H1 (cell line): Measurements from ENCODE around the gene TRIM31. TPM values are rescaled to one million over a fixed set of nuclear protein-coding genes. Genes with fewer than 3 reads are reported as not detected.
A peak's percentile ranks its signal among the peaks of the same experiment; 100 is the strongest.

ENCODE experiments used
- CTCF ChIA-PET: fragments of 300-600 bp; sonication (Branson Sonifier 250); formaldehyde crosslinking; loops from one replicate; lab custom pipeline; 2021; ENCODE audit not compliant: partially characterized antibody; lab: Charles Lee
- POLR2A ChIA-PET: fragments of 300-600 bp; sonication (Branson Sonifier 250); formaldehyde crosslinking; loops from one replicate; lab custom pipeline; 2021; ENCODE audit warnings: inconsistent platforms; ENCODE audit not compliant: partially characterized antibody; lab: Charles Lee
- DNase-seq, 2 experiments: peaks; one replicate each; pipeline versions ENCODE4 v3.0.0 to v3.0.0-alpha.2; 2010 to 2022; ENCODE audit warnings: low spot score in 2 of 2, low read depth in 1 of 2, mixed read lengths in 1 of 2
- FAIRE-seq: peaks from 2 replicates; lab custom pipeline; 2011; peaks lifted over from hg19 to GRCh38; lab: Jason Lieb, UNC
- H2AFZ ChIP-seq: 2 replicates; pipeline ENCODE4 v1.8.1; 2012; ENCODE audit warnings: low read length, inconsistent platforms
- H2AK5ac ChIP-seq: 2 replicates; pipeline ENCODE4 v1.6.1; 2013; ENCODE audit warnings: low read depth, low read length
- H2BK120ac ChIP-seq: replicated peaks from 2 replicates; pipeline ENCODE3; 2013; ENCODE audit warnings: low read depth, low read length, inconsistent platforms
- H2BK12ac ChIP-seq: 2 replicates; pipeline ENCODE4 v1.6.1; 2013; ENCODE audit warnings: low read depth, low read length
- H2BK15ac ChIP-seq: 2 replicates; pipeline ENCODE4 v1.6.1; 2013; ENCODE audit warnings: low read length
- H2BK20ac ChIP-seq: 2 replicates; pipeline ENCODE4 v1.6.1; 2013; ENCODE audit warnings: low read length
- H2BK5ac ChIP-seq: 2 replicates; pipeline ENCODE4 v1.6.1; 2013; ENCODE audit warnings: low read depth, low read length
- H3K14ac ChIP-seq: 2 replicates; pipeline ENCODE4 v1.6.1; 2013; ENCODE audit warnings: inconsistent platforms; ENCODE audit not compliant: insufficient read length
- H3K18ac ChIP-seq: 2 replicates; pipeline ENCODE4 v1.6.1; 2013; ENCODE audit warnings: low read length; ENCODE audit errors: extremely low read depth
- H3K23ac ChIP-seq: 2 replicates; pipeline ENCODE4 v1.6.1; 2013; ENCODE audit warnings: inconsistent platforms; ENCODE audit not compliant: insufficient read length
- H3K23me2 ChIP-seq: 2 replicates; pipeline ENCODE4 v1.6.1; 2013; ENCODE audit warnings: low read depth, low read length
- H3K27ac ChIP-seq: 2 replicates; pipeline ENCODE4 v1.6.1; 2011; ENCODE audit warnings: low read depth, low read length, inconsistent platforms
- H3K27me3 ChIP-seq, 4 experiments: replicated peaks in 1 of 4; 1 replicate in 1 of 4; 2 replicates in 3 of 4; pipeline versions ENCODE4 v1.6.1 to v1.8.1; 2011 to 2013; ENCODE audit warnings: low read length in 3 of 4, mild to moderate bottlenecking in 3 of 4, inconsistent platforms in 2 of 4, mixed read lengths in 2 of 4, moderate library complexity in 1 of 4; ENCODE audit not compliant: control insufficient read depth in 3 of 4, insufficient read depth in 3 of 4; ENCODE audit errors: extremely low read depth in 1 of 4
- H3K36me3 ChIP-seq, 4 experiments: 2 replicates each; pipeline versions ENCODE4 v1.6.1 to v1.8.1; 2011 to 2013; ENCODE audit warnings: mild to moderate bottlenecking in 4 of 4, low read length in 3 of 4, moderate library complexity in 2 of 4, control low read depth in 1 of 4, inconsistent platforms in 1 of 4; ENCODE audit not compliant: insufficient read depth in 4 of 4, control insufficient read depth in 2 of 4
- H3K4ac ChIP-seq: replicated peaks from 2 replicates; pipeline ENCODE3; 2013; ENCODE audit warnings: low read length, low read depth, mixed read lengths, inconsistent platforms; ENCODE audit not compliant: insufficient read length
- H3K4me1 ChIP-seq, 4 experiments: replicated peaks in 1 of 4; 1 replicate in 1 of 4; 2 replicates in 3 of 4; pipeline versions ENCODE4 v1.6.1 to v1.8.1; 2011 to 2013; ENCODE audit warnings: low read length in 3 of 4, inconsistent platforms in 2 of 4, mixed read lengths in 1 of 4; ENCODE audit not compliant: insufficient read depth in 4 of 4, control insufficient read depth in 3 of 4
- H3K4me2 ChIP-seq, 2 experiments: 2 replicates each; pipeline versions ENCODE4 v1.6.1 to v1.8.1; 2011 to 2013; ENCODE audit warnings: low read depth in 2 of 2, low read length in 2 of 2, control low read depth in 1 of 2, inconsistent platforms in 1 of 2, mild to moderate bottlenecking in 1 of 2; ENCODE audit not compliant: insufficient read depth in 1 of 2
- H3K4me3 ChIP-seq, 4 experiments: fragments of 200-600, 300-600 bp in 1 of 4; sonication (generic), shearing (Covaris generic), sonication (Bioruptor Twin) in 1 of 4; 2 replicates each; pipeline versions ENCODE4 v1.5.1 to v1.8.1; 2011 to 2016; ENCODE audit warnings: low read length in 4 of 4, low read depth in 3 of 4, control low read depth in 2 of 4, inconsistent platforms in 2 of 4, mild to moderate bottlenecking in 2 of 4, mixed read lengths in 1 of 4, moderate library complexity in 1 of 4; ENCODE audit not compliant: insufficient read depth in 2 of 4; ENCODE audit errors: extremely low read depth in 1 of 4
- H3K56ac ChIP-seq: replicated peaks from 2 replicates; pipeline ENCODE3; 2013; ENCODE audit warnings: low read depth, mild to moderate bottlenecking, mixed read lengths, low read length, inconsistent platforms; ENCODE audit not compliant: insufficient read length
- H3K79me1 ChIP-seq: 2 replicates; pipeline ENCODE4 v1.6.1; 2013; ENCODE audit warnings: low read depth, low read length, control low read depth
- H3K79me2 ChIP-seq, 2 experiments: 2 replicates each; pipeline versions ENCODE4 v1.6.1 to v1.8.1; 2012 to 2013; ENCODE audit warnings: low read length in 2 of 2, mild to moderate bottlenecking in 2 of 2, inconsistent platforms in 1 of 2; ENCODE audit not compliant: insufficient read depth in 2 of 2, control insufficient read depth in 1 of 2
- H3K9ac ChIP-seq, 4 experiments: replicated peaks in 1 of 4; 1 replicate in 1 of 4; 2 replicates in 3 of 4; pipeline versions ENCODE4 v1.6.1 to v1.8.1; 2011 to 2013; ENCODE audit warnings: low read depth in 3 of 4, low read length in 3 of 4, control low read depth in 2 of 4, mild to moderate bottlenecking in 2 of 4, moderate library complexity in 2 of 4, inconsistent platforms in 1 of 4; ENCODE audit errors: extremely low read depth in 1 of 4
- H3K9me3 ChIP-seq, 2 experiments: 2 replicates each; pipeline versions ENCODE4 v1.6.1 to v1.8.1; 2012 to 2013; ENCODE audit warnings: mild to moderate bottlenecking in 2 of 2, moderate library complexity in 2 of 2, control low read depth in 1 of 2, inconsistent platforms in 1 of 2, low read depth in 1 of 2, low read length in 1 of 2, mixed read lengths in 1 of 2; ENCODE audit not compliant: insufficient read depth in 2 of 2
- H4K20me1 ChIP-seq, 2 experiments: replicated peaks in 1 of 2; 2 replicates each; pipeline versions ENCODE3 to v1.8.1; 2011 to 2013; ENCODE audit warnings: inconsistent platforms in 2 of 2, low read length in 2 of 2, mild to moderate bottlenecking in 1 of 2; ENCODE audit not compliant: insufficient read depth in 2 of 2, control insufficient read depth in 1 of 2
- H4K5ac ChIP-seq: 2 replicates; pipeline ENCODE4 v1.6.1; 2013; ENCODE audit warnings: low read length, low read depth, mixed read lengths, inconsistent platforms; ENCODE audit not compliant: insufficient read length
- H4K8ac ChIP-seq: 2 replicates; pipeline ENCODE4 v1.8.0; 2013; ENCODE audit warnings: mild to moderate bottlenecking, moderate library complexity, low read length, inconsistent platforms; ENCODE audit not compliant: insufficient read depth; ENCODE audit errors: extremely low read depth
- H4K91ac ChIP-seq: replicated peaks from 2 replicates; pipeline ENCODE3; 2013; ENCODE audit warnings: low read length, mixed read lengths, inconsistent platforms; ENCODE audit not compliant: insufficient read length
- CBX5 ChIP-seq: fragments of 300-800, 300-1000 bp; sonication (generic); IDR thresholded peaks from 2 replicates; pipeline ENCODE4 v1.7.1; 2016; ENCODE audit warnings: antibody characterized with exemption, low read length, low read depth
- E2F6 ChIP-seq: IDR thresholded peaks from 2 replicates; pipeline ENCODE4 v1.6.1; 2012; ENCODE audit warnings: inconsistent platforms
- EGR1 ChIP-seq: IDR thresholded peaks from 2 replicates; pipeline ENCODE4 v1.6.1; 2011; ENCODE audit warnings: low read depth, low read length, borderline replicate concordance
- FOSL1 ChIP-seq: IDR thresholded peaks from 2 replicates; pipeline ENCODE4 v1.6.1; 2011; ENCODE audit warnings: mild to moderate bottlenecking, low read depth, low read length, moderate library complexity; ENCODE audit not compliant: insufficient read depth
- HDAC6 ChIP-seq: IDR thresholded peaks from one replicate; pipeline ENCODE4 v1.7.1; 2012; ENCODE audit warnings: low read depth, mild to moderate bottlenecking, inconsistent platforms, low read length, moderate library complexity
- JUND ChIP-seq: IDR thresholded peaks from 2 replicates; pipeline ENCODE4 v1.6.1; 2011; ENCODE audit warnings: mild to moderate bottlenecking, improper control_type of control experiment, low read length
- MAX ChIP-seq: IDR thresholded peaks from 2 replicates; pipeline ENCODE4 v1.6.1; 2012; ENCODE audit warnings: inconsistent platforms
- NRF1 ChIP-seq: IDR thresholded peaks from 2 replicates; pipeline ENCODE4 v1.6.1; 2011; ENCODE audit warnings: mild to moderate bottlenecking, low read depth, low read length, improper control_type of control experiment
- SUZ12 ChIP-seq: fragments of 200-600 bp; sonication (generic); IDR thresholded peaks from 2 replicates; pipeline ENCODE4 v1.6.1; 2012; ENCODE audit warnings: mild to moderate bottlenecking, inconsistent platforms, low read length, moderate library complexity, mixed read lengths
- WGBS, 2 experiments: shearing (Covaris generic) in 1 of 2; methylation state at CpG; one replicate each; pipeline versions ENCODE4 v1.1.6 to v1.1.7; 2013 to 2015; ENCODE audit warnings: low lambda C conversion rate in 2 of 2, mixed read lengths in 2 of 2, inconsistent platforms in 1 of 2, low coverage in 1 of 2, missing lambda C conversion rate in 1 of 2; ENCODE audit not compliant: insufficient replicate concordance in 2 of 2, insufficient coverage in 1 of 2, insufficient read length in 1 of 2; ENCODE audit errors: extremely low coverage in 1 of 2, missing lambda C conversion rate in 1 of 2; 5-methylcytosine and 5-hydroxymethylcytosine counted together
- polyA plus RNA-seq, 7 experiments: library from polyadenylated mRNA; depleted of rRNA in 3 of 7; stranded (reverse) in 5 of 7; unstranded in 2 of 7; fragments of >200 nt in 5 of 7; fragments of 200-250 nt in 2 of 7; gene quantifications; 1 replicate in 5 of 7; 2 replicates in 1 of 7; 4 replicates in 1 of 7; pipeline versions ENCODE4 v1.2.1 to v1.2.3, GENCODE V29; 2011 to 2013; ENCODE audit warnings: missing spikeins in 2 of 7, mixed read lengths in 2 of 7
- total RNA-seq: library from RNA; stranded (reverse); fragmentation: NEBNext Ultra II Directional; extraction: Animal tissue kit (Norgen Biotek cat#: 25700); gene quantifications from 2 replicates; pipeline ENCODE4 v1.2.1, GENCODE V29; 2021
- TF ChIP-seq, protein P1 (sequence below): IDR thresholded peaks from 2 replicates; pipeline ENCODE4 v1.6.1; 2011; ENCODE audit warnings: low read depth, mild to moderate bottlenecking, low read length; ENCODE audit not compliant: insufficient read depth

TRIM31 gene
- total and polyA plus RNA-seq, 2 of the 8 experiments (the other 6 are each of a cell fraction or from before 2014, with no cell fraction given) = not detected

- Histone ChIP-seq H3K27me3 (peaks cover 41 to 72% (median 60%) of the 10 kb centered on the region in 4 experiments), H3K18ac (no peak within 1 kb of the TSS; the same call in 1 of the 2 replicates), H2BK20ac (no peak within 1 kb of the TSS), H3K4me2 (peak within 1 kb of the TSS; percentile 80 to 98), H3K36me3 (no peaks in the 10 kb centered on the region), H2BK120ac (no peak within 1 kb of the TSS), H4K20me1 (no peaks in the 10 kb centered on the region), H2BK5ac (no peak within 1 kb of the TSS), H2BK15ac (peak within 1 kb of the TSS; percentile 36; the same call in 1 of the 2 replicates), H3K56ac (no peak within 1 kb of the TSS), H4K5ac (no peak within 1 kb of the TSS), H3K79me2 (no peaks in the 10 kb centered on the region), H2BK12ac (peak within 1 kb of the TSS; percentile 60; the same call in 1 of the 2 replicates), H2AFZ (peak within 1 kb of the TSS; percentile 94), H3K4me3 (peak within 1 kb of the TSS; percentile 52 to 82 (median 72)), H3K79me1 (no peaks in the 10 kb centered on the region), H4K8ac (no peak within 1 kb of the TSS), H3K9ac (no peak within 1 kb of the TSS), H4K91ac (no peak within 1 kb of the TSS), H3K4ac (no peak within 1 kb of the TSS), H3K14ac (no peak within 1 kb of the TSS), H3K23me2 (peaks cover 23% of the 10 kb centered on the region), H3K4me1 (peaks cover 10 to 30% (median 14%) of the 10 kb centered on the region in 4 experiments; a peak in 6 of 7 replicates), H2AK5ac (no peak within 1 kb of the TSS), H3K9me3 (no peaks in the 10 kb centered on the region), H3K23ac (no peak within 1 kb of the TSS), H3K27ac (no peak within 1 kb of the TSS)
- FAIRE-seq = no peak
- WGBS, 2 experiments = 1% methylated on average over 55 of the region's 64 CpGs; no CpG with 5 or more reads in 1 of the 2 experiments
- ChIA-PET CTCF (interaction anchor here (1.1 to 3.3 kb wide), 8 partner anchors 26 to 227 kb away, joined by 3 to 14 read pairs (median 5); no protein-coding TSS in a partner anchor), POLR2A (interaction anchor here (1.0 to 2.2 kb wide), 3 partner anchors 15 to 28 kb away, joined by 3 to 12 read pairs (median 3); partner anchors contain the start of gene POLR1H)
- no peak for DNase-seq
- TF ChIP-seq EGR1 (no peak), JUND (no peak), CBX5 (no peak), E2F6 (peak; percentile 87), FOSL1 (no peak), MAX (peak; percentile 55; the same call in 1 of the 2 replicates), HDAC6 (no peak), SUZ12 (peak; percentile 67; the same call in 1 of the 2 replicates), NRF1 (no peak)
- TF ChIP-seq, protein P1, sequence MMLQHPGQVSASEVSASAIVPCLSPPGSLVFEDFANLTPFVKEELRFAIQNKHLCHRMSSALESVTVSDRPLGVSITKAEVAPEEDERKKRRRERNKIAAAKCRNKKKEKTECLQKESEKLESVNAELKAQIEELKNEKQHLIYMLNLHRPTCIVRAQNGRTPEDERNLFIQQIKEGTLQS = no peak
These were observed 37.6 kb downstream of the TRIM31 start, which contains the start of gene RNF39 for GRCh38 chr6:30075094-30075789. Gene RNF39 (minus strand): TSS chr6:30075769. CDS start chr6:30075585, 184 bp downstream.
